Tibial nerve (tissue), 4 donors: ENCODE measurements around the gene FOXE3.

Experiments
- EP300 ChIP-seq, 2 donors: sonication (generic); formaldehyde crosslinking; IDR thresholded peaks; one replicate each; pipeline ENCODE4 v1.6.1; 2017; ENCODE audit warnings: antibody characterized with exemption in 2 of 2, mild to moderate bottlenecking in 1 of 2
- POLR2A ChIP-seq, 2 donors: fragments of 450-650 bp; IDR thresholded peaks; one replicate each; pipeline ENCODE4 v1.6.1; 2017; ENCODE audit warnings: antibody characterized with exemption in 2 of 2, mild to moderate bottlenecking in 2 of 2, moderate library complexity in 2 of 2
- TF ChIP-seq, protein P1 (sequence below), 5 experiments: fragments of 200-600 bp in 3 of 5; fragments of 450-650 bp in 2 of 5; sonication (generic) in 3 of 5; IDR thresholded peaks; one replicate each; pipeline ENCODE4 v1.5.1; 2016 to 2019; ENCODE audit warnings: antibody characterized with exemption in 5 of 5, mild to moderate bottlenecking in 3 of 5, moderate library complexity in 2 of 5

DNA sequence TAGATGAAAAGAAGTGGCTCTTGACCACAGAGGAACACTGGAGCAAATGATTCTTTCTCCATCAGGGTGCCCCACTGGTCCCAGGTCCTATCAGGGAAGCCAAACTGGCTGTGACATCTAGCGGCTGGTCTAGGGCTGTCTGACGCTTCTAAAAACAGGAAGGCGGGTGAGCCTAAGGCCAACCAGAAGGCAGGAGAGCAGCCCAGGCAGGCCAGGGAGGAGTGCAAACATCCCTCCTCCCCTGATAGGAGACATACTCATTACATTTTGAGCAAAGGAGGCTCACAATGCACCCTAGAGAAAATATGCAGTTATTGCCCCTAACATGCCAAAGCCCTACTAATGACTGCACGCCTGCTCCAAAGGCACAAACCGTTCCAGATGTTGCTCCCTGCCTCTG lies 10.4 kb upstream of the FOXE3 start:
- TF ChIP-seq POLR2A (IDR thresholded peaks at IDR 0.05) (no peak), EP300 (IDR thresholded peaks at IDR 0.05) (peak in 1 of 2 donors; percentile 12)
- TF ChIP-seq, protein P1, sequence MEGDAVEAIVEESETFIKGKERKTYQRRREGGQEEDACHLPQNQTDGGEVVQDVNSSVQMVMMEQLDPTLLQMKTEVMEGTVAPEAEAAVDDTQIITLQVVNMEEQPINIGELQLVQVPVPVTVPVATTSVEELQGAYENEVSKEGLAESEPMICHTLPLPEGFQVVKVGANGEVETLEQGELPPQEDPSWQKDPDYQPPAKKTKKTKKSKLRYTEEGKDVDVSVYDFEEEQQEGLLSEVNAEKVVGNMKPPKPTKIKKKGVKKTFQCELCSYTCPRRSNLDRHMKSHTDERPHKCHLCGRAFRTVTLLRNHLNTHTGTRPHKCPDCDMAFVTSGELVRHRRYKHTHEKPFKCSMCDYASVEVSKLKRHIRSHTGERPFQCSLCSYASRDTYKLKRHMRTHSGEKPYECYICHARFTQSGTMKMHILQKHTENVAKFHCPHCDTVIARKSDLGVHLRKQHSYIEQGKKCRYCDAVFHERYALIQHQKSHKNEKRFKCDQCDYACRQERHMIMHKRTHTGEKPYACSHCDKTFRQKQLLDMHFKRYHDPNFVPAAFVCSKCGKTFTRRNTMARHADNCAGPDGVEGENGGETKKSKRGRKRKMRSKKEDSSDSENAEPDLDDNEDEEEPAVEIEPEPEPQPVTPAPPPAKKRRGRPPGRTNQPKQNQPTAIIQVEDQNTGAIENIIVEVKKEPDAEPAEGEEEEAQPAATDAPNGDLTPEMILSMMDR (IDR thresholded peaks at IDR 0.05), result peak in 1 of 5 experiments; percentile 11
